ENCODE measurements around the gene SIL1. TPM values are rescaled to one million over a fixed set of nuclear protein-coding genes. Genes with fewer than 3 reads are reported as not detected.

Gene SIL1
- total RNA-seq, 1 experiment from 2014 or later, result 114 TPM

- TF ChIP-seq CTCF (IDR thresholded peaks at IDR 0.05; ENCODE audit: unreplicated experiment), result no peak
- CTCF ChIA-PET, result interaction anchor here (1.0 to 1.4 kb wide), 2 partner anchors 29 to 376 kb away, joined by 4 to 6 read pairs; no protein-coding TSS in a partner anchor
- Mint-ChIP-seq H3K27me3 (ENCODE audit: insufficient read depth, unreplicated experiment) (no peaks in the 10 kb centered on the region), H3K36me3 (ENCODE audit: insufficient read depth, unreplicated experiment) (peaks cover 22% of the 10 kb centered on the region), H3K9me3 (ENCODE audit: unreplicated experiment) (no peaks in the 10 kb centered on the region), H3K27ac (ENCODE audit: low read depth, unreplicated experiment) (no peak overlapping the region), H3K4me3 (ENCODE audit: unreplicated experiment) (no peak overlapping the region), H3K4me1 (ENCODE audit: insufficient read depth, unreplicated experiment) (no peaks in the 10 kb centered on the region)
- intact Hi-C loops (cut with micrococcal nuclease), result no loop called here
- no peak for DNase-seq (ENCODE audit: unreplicated experiment)
- no TSS peak for BruUV-seq (replicated peaks)
- POLR2A ChIA-PET, result interaction anchor here (0.6 to 1.4 kb wide), 2 partner anchors 9 to 279 kb away, joined by 4 read pairs; no protein-coding TSS in a partner anchor
Measured at GRCh38 chr5:138955013-138955660, 243.0 kb downstream of the SIL1 start.

GRCh38 chr5:138954257-138955012 lies 243.7 kb downstream of the SIL1 start:
- intact Hi-C loops (cut with micrococcal nuclease), result no loop called here
- no peaks in the 10 kb centered on the region for H3K4me1 Mint-ChIP-seq (ENCODE audit: insufficient read depth, unreplicated experiment)
- H3K27me3 Mint-ChIP-seq (ENCODE audit: insufficient read depth, unreplicated experiment), result no peaks in the 10 kb centered on the region
- no peak overlapping the region for H3K4me3 Mint-ChIP-seq (ENCODE audit: unreplicated experiment)
- no peaks in the 10 kb centered on the region for H3K9me3 Mint-ChIP-seq (ENCODE audit: unreplicated experiment)
- no peak for TF ChIP-seq CTCF (IDR thresholded peaks at IDR 0.05; ENCODE audit: unreplicated experiment)
- BruUV-seq (replicated peaks), result no TSS peak
- POLR2A ChIA-PET, result interaction anchor here (0.6 to 1.4 kb wide), 2 partner anchors 8 to 280 kb away, joined by 4 read pairs; no protein-coding TSS in a partner anchor
- H3K36me3 Mint-ChIP-seq (ENCODE audit: insufficient read depth, unreplicated experiment), result peaks cover 22% of the 10 kb centered on the region
- no peak overlapping the region for H3K27ac Mint-ChIP-seq (ENCODE audit: low read depth, unreplicated experiment)
- CTCF ChIA-PET, result interaction anchor here (0.6 to 1.4 kb wide), 2 partner anchors 29 to 282 kb away, joined by 3 to 4 read pairs; no protein-coding TSS in a partner anchor
- no peak for DNase-seq (ENCODE audit: unreplicated experiment)

- H3K36me3 Mint-ChIP-seq (ENCODE audit: insufficient read depth, unreplicated experiment), result peaks cover 24% of the 10 kb centered on the region
- intact Hi-C loops (cut with micrococcal nuclease), result no loop called here
- no peak overlapping the region for H3K4me3 Mint-ChIP-seq (ENCODE audit: unreplicated experiment)
- CTCF ChIA-PET, result interaction anchor here (0.6 to 1.0 kb wide), 4 partner anchors 9 to 282 kb away, joined by 3 read pairs; no protein-coding TSS in a partner anchor
- DNase-seq (ENCODE audit: unreplicated experiment), result no peak
- H3K4me1 Mint-ChIP-seq (ENCODE audit: insufficient read depth, unreplicated experiment), result no peaks in the 10 kb centered on the region
- H3K9me3 Mint-ChIP-seq (ENCODE audit: unreplicated experiment), result no peaks in the 10 kb centered on the region
- BruUV-seq (replicated peaks), result no TSS peak
- TF ChIP-seq CTCF (IDR thresholded peaks at IDR 0.05; ENCODE audit: unreplicated experiment), result no peak
- H3K27me3 Mint-ChIP-seq (ENCODE audit: insufficient read depth, unreplicated experiment), result no peaks in the 10 kb centered on the region
- H3K27ac Mint-ChIP-seq (ENCODE audit: low read depth, unreplicated experiment), result no peak overlapping the region
- POLR2A ChIA-PET, result no interaction called here
Measured at GRCh38 chr5:138953387-138954256, 244.5 kb downstream of the SIL1 start.

Data from MCF 10A (cell line).